ENCODE measurements around the gene TRIM7. TPM values are rescaled to one million over a fixed set of nuclear protein-coding genes. Genes with fewer than 3 reads are reported as not detected.

TRIM7 gene
- total and polyA plus RNA-seq, 2 of the 4 experiments (the other 2 are of a cell fraction): 0.54 to 1.0 TPM

GRCh38 chr5:181163487-181164075 lies 41.4 kb downstream of the TRIM7 start:
- Histone ChIP-seq H3K4ac (ENCODE audit: low read depth, low read length) (no peak overlapping the region), H3K36me3 (ENCODE audit: control insufficient read depth, insufficient read depth, low read length) (no peaks in the 10 kb centered on the region), H3K79me1 (ENCODE audit: low read depth in 1 of 2, low read length in 2 of 2) (no peaks in the 10 kb centered on the region), H2AK9ac (replicated peaks; ENCODE audit: low read depth, low read length, poor library complexity) (peak overlapping the region; percentile 42), H3K4me2 (ENCODE audit: low read depth, low read length) (peak overlapping the region; percentile 56; the same call in 1 of the 2 replicates), H4K8ac (ENCODE audit: low read depth in 2 of 2, low read length in 2 of 2) (no peak overlapping the region), H3K27ac (ENCODE audit: insufficient read depth, low read length) (no peak overlapping the region), H2BK120ac (ENCODE audit: low read depth, low read length) (no peak overlapping the region), H2BK20ac (ENCODE audit: low read depth, low read length) (no peak overlapping the region), H3K27me3 (ENCODE audit: control insufficient read depth, insufficient read depth, low read length) (no peaks in the 10 kb centered on the region), H4K5ac (ENCODE audit: low read depth, low read length) (no peak overlapping the region; the same call in 1 of the 2 replicates), H3K9me1 (ENCODE audit: insufficient read depth, low read length) (peaks cover 3% of the 10 kb centered on the region), H3K14ac (replicated peaks; ENCODE audit: low read depth, low read length) (no peak overlapping the region; the same call in 1 of the 2 replicates), H3K4me3 (ENCODE audit: insufficient read depth, low read depth, low read length) (peak overlapping the region; percentile 12; the same call in 1 of the 2 replicates), H2BK5ac (ENCODE audit: low read depth, low read length, poor library complexity, severe bottlenecking) (no peak overlapping the region), H4K20me1 (ENCODE audit: insufficient read depth, low read length) (no peaks in the 10 kb centered on the region), H2AFZ (replicated peaks; ENCODE audit: low read length, poor library complexity) (peak overlapping the region; percentile 85), H4K91ac (ENCODE audit: insufficient read depth, low read depth, low read length) (no peak overlapping the region), H2BK15ac (ENCODE audit: low read depth, low read length) (no peak overlapping the region), H3K9ac (ENCODE audit: low read depth, low read length) (no peak overlapping the region), H3K23ac (ENCODE audit: low read depth, low read length) (no peak overlapping the region), H2AK5ac (ENCODE audit: low read depth, low read length) (no peak overlapping the region), H3K9me3 (ENCODE audit: control insufficient read depth, insufficient read depth, low read length) (no peaks in the 10 kb centered on the region), H3K56ac (ENCODE audit: extremely low read depth, insufficient read depth, low read length) (no peak overlapping the region), H3K4me1 (ENCODE audit: control insufficient read depth, insufficient read depth, low read length) (peaks cover 4% of the 10 kb centered on the region), H3K18ac (ENCODE audit: low read depth, low read length) (no peak overlapping the region)
- DNase-seq (no peak), ATAC-seq (ENCODE audit: low read depth) (peak; percentile 2)
- TF ChIP-seq CEBPB (IDR thresholded peaks at IDR 0.05; ENCODE audit: low read depth, low read length): 0 out of 2 replicates have a peak, but pooled peaks have one; percentile 0
- no peak for TF ChIP-seq ELK1 (IDR thresholded peaks at IDR 0.05; ENCODE audit: borderline replicate concordance, low read depth, low read length)
- 33% methylated on average over 10 of the region's 16 CpGs; no CpG with 5 or more reads in 1 of the 2 experiments for WGBS, 2 experiments (ENCODE audit: extremely low coverage in 2 of 2, insufficient read length in 1 of 2)
- ChIA-PET CTCF (interaction anchor here (0.6 kb wide), 1 partner anchor 1615 kb away, joined by 3 read pairs; no protein-coding TSS in a partner anchor), POLR2A (ENCODE audit: unreplicated experiment) (no interaction called here)
- in situ Hi-C loops (cut with MboI; ENCODE audit: low sequenced_read_pairs): no loop called here
- BruUV-seq (replicated peaks): no TSS peak
- intact Hi-C loops (cut with micrococcal nuclease): no loop called here
- dilution Hi-C loops (cut with HindIII; ENCODE audit: low sequenced_read_pairs, unreplicated experiment): no loop called here

Data from IMR-90 (cell line).